T follicular helper cell (primary cell): ENCODE measurements around the gene RAB12.
"Not testable (repeated sequence)": the region's sequence is repeated elsewhere in the genome, so short reads cannot be mapped to it uniquely, and the experiment has no call there.

Experiments used
- DNase-seq: peaks from one replicate; pipeline ENCODE4 v3.0.0-alpha.2; 2020; ENCODE audit warnings: low read depth

The RAB12 gene

DNA sequence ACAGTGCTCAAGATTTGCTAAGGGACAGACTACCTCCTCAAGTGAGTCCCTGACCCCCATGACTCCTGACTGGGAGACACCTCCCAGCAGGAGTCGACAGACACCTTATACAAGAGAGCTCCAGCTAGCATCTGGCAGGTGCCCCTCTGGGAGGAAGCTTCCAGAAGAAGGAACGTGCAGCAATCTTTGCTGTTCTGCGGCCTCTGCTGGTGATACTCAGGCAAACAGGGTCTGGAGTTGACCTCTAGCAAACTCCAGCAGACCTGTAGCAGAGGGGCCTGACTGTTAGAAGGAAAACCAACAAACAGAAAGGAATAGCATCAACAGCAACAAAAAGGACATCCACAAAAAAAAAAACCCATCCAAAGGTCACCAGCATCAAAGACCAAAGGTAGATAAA lies 38.1 kb downstream of the RAB12 start:
- DNase-seq, result not testable (repeated sequence)

DNA sequence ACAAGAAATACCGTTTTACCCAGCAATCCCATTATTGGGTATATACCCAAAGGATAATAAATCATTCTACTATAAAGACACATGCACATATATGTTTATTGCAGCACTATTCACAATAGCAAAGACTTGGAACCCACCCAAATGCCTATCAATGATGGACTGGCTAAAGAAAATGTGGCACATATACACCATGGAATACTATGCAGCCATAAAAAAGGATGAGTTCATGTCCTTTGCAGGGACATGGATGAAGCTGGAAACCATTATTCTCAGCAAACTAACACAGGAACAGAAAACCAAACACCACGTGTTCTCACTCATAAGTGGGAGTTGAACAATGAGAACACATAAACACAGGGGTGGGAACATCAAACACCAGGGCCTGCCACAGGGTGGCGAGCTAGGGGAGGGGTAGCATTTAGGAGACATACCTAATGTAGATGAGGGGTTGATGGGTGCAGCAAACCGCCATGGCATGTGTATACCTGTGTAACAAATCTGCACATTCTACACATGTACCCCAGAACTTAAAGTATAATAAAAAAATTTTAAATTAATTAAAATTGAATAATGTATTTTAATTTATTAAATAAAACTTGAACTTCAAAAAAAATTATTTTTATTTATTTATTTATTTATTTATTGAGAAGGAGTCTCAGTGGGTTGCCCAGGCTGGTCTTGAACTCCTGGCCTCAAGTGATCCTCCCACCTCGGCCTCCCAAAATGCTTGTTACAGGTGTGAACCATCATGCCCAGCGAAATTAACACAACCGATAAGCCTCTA lies 42.4 kb downstream of the RAB12 start:
- DNase-seq, result not testable (repeated sequence)

DNA sequence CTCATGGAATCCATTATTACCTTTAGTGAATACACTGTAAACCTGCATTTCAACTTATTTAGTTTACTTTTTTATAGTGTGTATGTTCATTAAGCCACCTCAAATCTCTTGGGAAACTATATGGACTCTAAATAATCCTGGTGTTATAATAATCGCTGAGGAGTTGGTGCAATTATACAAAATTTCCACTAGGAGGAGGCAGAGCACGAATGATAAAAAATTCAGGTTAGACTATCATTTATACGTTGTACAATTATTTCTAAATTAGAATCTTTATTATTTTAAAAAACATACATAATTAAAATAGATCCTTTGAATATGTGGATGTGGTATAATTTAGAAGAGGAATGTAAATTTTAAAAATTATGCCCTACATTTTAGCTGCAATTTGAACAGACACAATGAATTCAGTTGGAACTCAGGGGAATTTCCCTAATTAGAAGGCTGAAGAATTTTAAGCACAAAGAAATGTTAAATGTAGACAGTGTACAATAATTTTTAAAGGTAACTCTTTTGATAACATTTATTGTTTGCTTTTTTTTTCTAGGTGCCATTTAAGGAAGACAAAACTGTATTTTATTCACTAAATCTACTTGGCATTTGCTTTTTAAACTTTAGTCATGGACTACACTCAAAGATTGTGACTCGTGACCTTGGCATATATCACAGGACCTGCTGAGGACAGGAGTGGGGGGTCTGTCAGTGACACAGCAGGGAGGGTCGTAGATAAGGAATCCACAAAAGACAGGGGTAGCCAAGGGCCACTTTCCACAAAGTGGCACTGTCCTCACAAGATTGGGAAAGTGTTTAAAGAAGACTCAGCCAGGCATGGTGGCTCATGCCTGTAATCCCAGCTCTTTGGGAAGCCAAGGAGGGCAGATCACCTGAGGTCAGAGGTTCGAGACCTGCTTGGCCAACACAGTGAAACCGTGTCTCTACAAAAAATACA lies 45.5 kb downstream of the RAB12 start:
- DNase-seq, result no peak

DNA sequence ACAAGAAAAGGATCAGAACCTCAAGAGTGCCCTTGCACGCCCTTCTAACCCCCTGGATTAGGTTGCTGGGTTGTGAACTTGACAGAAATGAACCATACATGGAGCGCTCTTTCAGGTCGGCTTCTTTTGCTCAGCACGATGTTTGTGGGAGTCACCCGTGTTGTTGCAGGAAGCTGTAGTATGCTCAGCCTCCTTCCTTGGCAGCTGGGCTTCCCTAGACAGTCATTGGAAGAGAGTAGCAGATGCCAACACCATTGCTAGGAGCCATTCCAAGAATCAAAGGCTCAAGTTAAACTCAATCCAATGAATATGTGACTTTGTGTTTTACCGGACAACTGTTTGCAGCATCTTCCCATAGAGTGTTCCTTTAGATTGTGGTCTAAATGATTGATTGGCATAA lies 47.0 kb downstream of the RAB12 start:
- DNase-seq, result no peak

DNA sequence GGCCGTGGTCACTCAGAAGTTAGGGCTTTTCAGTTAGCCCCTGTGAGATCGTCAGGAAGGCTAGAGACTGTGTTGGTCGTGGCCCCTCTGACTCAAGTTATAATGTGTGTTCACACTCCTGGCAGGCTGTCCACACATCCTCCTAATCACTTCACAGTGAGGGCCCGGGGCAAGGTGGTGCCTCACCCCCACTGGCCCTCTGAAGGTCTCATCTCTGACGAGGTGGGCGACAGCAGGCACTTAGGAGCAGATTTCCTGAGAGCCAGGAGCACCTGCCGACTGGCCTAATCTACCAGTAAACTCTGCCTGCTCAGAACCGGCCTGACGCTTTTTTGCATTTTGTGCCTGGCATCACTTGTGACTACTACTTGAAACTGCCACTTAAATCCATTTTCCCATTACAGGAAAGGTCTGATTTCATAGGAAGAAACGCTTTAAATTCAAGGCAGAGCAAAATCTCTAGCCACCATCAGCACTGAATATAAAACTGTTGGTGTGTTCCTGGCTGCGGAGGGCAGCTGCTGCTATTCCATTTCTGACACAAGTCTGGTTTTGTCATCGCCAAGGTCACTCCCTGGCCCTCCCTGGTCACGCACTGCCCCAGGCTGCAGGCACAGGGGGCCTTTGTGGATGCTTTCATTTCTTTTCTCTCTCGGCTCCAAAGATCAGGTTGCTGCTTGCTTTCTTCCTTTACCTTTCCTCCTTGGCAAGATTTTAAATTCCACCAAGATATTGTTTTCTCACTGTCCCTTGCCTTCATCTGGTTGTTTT lies 48.0 kb downstream of the RAB12 start:
- no peak for DNase-seq

DNA sequence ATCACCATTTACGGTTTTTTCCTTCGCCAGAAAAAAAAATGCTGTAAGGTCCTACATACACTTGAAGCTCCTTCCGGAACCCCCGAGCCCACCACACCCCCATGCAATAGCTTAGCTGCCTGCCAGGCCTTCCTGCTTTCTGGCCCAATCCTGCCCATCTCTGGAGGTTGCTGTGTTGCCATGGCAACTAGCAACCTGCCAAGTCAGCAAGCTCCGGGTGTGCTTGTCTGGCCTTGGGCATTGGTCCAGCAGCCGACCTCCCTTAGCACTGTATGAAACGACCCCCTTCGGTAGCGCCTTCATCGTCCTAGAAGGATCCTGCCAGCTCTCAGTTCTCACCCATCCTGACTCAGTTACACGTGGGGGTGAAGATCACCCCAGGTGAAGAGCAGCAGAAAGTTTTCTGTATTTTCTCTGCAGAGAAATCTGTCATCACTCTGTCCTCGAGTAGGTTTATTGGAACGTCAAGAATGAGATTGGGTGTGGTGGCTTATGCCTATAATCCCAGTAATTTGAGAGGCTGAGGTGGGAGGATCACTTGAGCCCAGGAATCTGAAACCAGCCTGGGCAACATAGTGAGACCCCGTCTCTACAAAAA lies 48.7 kb downstream of the RAB12 start:
- DNase-seq, result no peak

DNA sequence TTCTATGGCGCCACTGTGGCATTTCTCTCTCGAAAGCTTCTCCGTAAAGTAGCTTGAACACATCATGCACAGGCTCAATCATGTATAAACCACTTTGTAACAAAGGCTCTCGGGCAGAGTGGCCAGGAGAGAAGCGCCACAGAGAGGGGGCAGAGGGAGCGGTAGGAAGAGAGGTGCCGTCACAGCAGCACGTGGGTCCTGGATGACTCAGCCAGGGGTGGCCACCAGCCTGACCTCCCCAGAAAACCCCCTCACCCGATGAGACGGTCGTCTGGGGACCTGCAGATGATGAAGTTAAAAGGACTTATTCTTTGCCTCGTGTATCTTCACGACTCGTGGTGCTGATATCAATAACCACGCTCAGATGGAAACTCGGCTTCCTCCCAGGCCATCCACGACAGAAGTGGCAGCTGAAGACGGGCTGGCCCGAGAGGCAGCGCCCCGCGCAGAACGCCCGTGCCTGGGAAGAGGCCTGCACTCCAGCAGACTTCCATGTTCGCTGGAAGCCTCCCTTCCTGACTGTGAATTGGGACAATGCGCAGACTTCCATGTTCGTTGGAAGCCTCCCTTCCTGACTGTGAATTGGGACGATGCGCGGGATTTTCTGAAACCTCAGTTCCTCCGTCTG lies 49.7 kb downstream of the RAB12 start:
- DNase-seq, result no peak

DNA sequence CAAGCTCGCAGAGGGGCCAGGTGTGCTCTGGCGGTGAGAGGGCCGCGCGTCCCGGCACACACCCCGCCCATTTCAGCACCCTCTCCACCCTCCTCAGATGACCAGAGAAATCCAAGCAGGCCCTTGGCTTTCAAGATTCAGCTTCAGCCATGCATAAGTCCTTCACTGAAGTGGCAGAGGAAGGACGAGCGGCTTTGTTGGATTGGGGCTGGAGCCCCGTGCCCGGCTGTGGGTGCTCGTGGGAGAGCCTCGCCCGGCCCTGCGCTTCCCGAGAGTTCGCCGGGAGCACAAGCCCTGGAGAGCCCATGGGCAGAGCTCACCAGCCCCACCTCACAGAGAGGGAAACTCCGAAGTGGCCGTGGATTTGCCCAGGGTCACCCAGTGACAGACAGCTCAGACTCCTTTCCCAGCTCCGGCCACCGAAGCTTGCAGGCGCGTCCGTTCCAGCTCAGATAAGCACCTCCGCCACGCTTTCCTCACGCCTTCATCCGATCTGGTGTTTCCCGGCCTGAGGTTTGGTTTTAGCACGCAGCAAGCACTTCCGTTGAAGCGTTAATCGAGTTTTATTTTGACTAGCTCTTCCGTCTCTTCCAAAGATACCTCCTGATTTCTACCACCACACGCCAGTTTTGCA lies 50.5 kb downstream of the RAB12 start:
- DNase-seq, result no peak

DNA sequence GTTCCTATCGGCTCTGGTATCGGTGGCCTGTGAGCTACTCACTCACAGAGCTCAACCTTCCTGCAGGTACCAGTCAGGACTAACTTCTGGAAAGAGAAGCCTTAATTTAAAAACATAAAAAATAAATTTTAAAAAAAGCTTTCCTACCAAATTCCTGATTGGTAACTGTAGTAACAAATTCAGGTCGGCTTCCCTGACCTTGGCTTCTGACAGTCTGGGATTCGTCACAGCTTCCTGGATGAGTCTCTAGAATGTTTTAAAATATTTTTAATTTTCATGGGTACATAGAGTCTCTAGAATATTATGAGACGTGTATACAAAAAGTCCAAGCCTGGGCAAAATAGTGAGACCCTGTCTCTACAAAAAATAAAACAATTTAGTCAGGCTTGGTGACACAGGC lies 51.1 kb downstream of the RAB12 start:
- no peak for DNase-seq

DNA sequence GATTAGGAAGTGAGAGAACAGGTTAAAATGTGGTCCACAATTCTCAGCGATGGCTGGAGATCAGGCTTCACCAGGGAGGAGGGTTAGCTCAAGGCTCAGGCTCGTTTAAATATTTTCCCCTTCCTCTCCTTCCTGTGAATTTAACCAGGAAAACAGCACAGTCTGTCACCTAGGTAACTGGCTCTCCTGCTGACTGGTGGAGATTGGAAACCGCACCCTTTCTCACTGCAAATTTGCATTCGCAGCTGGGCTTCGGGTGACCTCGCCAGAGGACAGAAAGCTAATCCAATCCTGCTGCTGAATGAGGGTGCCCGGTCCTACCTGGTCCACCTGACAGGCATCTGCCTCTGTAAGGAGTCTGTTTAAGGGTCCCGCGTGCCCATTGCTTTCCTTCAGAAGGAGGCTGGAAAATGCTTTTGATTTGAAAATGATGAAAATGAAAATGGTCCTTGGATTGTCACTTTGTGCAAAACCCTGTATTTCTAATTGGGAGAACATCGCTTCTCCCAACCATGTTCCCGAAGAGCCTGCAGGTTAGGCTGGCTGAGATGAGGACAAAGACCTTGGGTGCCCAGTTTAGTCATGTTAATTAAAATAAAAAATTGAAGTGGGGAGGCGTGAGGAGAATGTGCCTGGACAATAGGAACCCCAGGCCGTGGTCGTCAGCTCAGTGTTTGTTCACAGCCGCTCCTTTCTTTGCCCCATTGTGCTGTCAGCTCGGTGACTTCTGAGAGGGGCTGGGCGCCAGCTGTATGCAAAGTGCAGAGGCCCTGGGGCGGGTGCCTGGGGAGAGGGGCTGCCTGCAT lies 52.7 kb downstream of the RAB12 start:
- DNase-seq, result no peak

DNA sequence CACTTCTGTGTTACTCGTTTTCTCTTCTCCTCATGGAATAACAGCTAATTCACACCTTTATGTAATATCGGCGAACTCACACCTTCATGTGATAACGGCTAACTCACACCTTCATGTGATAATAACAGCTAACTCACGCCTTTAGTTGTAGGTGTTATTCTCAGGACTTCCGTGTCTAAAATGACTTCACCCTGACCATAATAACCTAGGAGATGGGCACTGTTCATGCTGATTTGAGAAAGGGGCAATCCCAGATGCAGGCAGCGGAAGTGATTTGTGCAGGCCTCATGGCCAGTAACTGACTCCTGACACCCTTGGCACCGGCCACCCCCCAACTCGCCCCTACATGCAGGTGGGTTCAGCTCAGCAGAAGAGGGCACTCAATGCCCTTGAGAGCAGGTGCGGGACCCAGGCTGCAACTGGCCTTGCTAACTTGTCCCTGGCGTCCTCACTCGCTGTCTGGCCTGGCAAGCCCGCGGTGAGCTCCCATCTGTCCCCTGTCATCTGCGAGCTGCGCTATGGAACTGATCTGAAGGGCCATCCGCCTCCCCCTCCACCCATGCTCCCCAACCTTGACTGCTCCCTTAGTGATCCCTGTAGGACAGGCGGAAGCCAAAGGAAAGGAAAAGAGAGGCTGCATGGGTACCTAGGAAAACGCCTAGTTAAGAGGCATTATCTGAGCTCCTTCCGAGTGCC lies 53.5 kb downstream of the RAB12 start:
- DNase-seq, result no peak

DNA sequence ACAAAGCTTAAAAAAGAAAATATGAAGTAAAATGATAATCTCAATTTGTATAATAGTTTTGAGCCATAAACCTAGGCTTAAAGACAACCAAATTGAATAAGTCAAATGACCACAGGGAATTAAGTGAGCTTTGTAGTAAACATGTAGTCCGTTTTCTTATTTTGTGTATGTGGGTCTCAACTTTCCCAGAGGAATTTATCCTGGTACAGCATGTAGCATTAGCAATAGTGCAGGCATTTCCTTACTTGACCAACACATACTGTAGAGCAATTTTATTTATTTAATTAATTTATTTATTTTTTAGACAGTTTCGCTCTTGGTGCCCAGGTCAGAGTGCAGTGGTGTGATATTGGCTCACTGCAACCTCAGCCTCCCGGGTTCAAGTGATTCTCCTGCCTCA lies 58.6 kb downstream of the RAB12 start:
- no peak for DNase-seq

DNA sequence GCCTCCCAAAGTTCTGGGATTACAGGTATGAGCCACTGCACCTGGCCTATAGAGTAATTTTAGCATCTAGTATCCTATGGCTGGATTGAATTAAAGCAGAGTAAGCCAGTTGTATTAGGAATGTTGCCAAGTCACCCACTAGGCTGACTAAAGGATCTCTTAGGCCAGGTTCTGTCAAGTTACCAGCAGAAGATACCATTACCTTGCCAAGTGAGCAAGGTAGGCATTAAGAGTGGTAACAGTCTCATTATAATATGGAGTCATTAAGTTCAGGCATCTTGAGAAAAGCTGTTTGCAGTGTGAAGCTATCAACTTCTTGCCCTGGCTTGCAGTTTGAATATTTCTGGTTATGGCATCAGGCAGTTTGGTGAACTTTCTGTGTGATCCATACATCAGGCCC lies 59.1 kb downstream of the RAB12 start:
- no peak for DNase-seq

DNA sequence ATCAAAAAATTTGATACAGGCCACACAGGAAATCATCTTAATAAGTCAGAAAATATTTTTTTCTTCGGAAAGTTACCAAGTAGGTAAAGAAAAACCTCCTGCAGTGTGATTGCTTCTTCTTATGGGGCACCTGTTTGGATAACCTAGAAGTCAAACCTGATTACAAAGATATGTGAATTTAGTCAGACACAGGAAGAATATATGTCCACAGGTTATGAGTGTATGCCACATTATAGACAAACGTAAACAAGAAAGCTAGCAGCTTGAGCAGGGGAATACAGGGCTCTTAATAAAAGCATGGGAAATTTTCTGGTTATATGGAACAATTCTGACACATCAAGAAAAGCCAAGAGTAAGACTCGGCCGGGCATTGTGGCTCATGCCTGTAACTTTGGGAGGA lies 60.3 kb downstream of the RAB12 start:
- no peak for DNase-seq

DNA sequence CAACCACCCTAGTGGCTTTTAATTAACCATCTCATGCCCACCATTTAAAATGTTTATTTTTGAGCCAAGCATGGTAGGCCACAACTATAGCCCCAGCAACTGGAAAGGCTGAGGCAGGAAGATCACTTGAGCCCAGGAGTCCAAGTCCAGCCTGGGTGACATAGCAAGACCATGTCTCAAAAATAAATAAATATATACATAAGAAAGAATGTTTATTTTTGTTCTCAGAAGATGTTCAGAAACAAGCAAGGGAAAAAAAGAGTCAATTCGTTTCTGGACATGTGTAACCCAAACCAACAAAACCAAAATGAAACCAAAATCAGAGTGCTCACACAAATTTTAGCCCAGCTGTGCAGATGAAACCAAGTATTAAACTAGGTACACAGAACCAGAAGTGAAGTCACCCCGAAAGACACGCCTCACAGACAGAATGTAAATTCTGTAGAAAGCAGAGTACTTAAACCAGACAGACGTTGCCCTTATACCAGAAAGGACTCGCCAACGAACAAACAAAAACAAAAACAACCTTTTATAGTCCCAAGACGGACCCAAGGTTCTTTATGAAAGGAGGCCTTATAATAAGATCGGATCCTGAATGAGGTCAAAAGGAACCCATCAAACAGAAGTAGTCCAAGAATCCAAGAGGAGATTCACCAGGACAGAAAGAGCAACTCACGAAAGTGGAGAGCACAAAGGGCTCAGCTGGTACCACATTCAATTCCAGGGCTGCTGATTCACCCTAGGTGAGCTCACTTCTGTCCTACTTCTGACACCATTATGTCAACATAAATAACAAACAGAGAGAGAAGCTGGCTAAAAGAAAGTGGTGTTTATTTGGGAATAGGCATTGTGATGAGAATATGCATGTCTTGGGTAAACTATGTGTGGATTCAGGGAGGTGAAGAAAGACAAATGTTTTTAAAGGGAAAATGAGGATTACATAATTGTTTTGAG lies 64.3 kb downstream of the RAB12 start:
- no peak for DNase-seq

DNA sequence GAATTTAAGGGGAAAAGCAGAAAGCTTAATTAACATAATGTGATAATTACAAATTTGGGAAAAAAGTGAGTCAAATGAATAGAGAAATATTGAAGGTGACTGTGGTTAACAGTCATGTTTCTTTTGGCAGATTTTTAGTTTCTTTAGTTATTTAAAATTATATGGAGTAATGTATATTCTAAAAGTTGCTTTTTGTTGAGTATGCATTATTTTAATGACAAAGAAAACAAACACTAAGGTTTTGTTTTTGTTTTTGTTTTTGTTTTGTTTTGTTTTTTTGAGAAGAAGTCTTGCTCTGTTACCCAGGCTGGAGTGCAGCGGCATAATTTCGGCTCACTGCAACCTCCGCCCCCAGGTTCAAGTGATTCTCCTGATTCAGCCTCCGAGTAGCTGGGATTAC lies 65.8 kb downstream of the RAB12 start:
- DNase-seq, result no peak

DNA sequence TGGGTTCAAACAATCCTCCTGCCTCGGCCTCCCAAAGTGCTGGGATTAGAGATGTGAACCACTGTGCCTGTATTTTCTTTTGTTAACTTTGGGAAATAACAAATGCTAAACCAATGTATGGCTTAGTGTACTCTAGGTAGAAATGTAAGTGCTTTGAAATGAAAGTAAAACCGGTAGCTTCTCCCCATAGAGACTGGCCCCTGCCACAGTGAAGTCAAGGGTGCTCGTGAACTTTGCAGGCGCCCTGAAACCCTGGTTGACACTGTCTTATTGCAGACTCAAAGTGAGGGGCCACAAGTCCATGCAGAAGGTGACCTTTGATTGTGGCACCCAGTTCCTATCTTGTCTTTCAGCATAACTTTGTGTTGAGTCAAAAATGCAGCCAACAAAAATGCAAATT lies 72.0 kb downstream of the RAB12 start:
- DNase-seq, result no peak

DNA sequence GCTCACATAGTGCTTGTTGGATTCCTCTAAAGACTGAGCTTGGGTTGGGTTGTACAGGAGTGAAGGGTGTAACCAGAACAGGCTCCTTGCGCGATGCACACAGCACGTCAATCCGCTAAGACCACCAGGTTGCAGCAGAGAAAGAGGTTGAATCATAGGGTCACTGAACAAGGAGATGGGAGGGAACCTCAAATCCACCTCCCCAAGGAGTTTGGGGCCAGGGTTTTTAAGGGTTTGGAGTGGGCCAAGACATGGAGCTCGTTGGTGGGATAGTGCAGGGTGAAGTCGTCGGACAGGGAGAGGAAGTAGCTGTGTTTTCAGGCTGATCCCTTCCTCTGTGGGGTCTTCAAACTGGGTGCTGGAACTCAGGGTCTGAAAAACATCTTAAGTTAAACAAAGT lies 75.3 kb downstream of the RAB12 start:
- no peak for DNase-seq
